K562 (cell line): ENCODE results near the gene RHD. TPM values are rescaled to one million over a fixed set of nuclear protein-coding genes. Genes with fewer than 3 reads are reported as not detected.

Experiments used
- ATF1 ChIP-seq, 2 experiments: fragments of 450-650 bp in 1 of 2; IDR thresholded peaks; 2 replicates each; pipeline ENCODE4 v1.6.1; 2016; ENCODE audit warnings: missing compliant biosample characterization in 1 of 2, missing genetic modification characterization in 1 of 2
- C11orf30 ChIP-seq: fragments of 450-650 bp; IDR thresholded peaks from 2 replicates; pipeline ENCODE4 v1.6.1; 2016; ENCODE audit warnings: low read depth, mild to moderate bottlenecking
- CBFA2T2 ChIP-seq: fragments of 450-650 bp; conservative IDR thresholded peaks from 2 replicates; pipeline ENCODE4 v1.6.1; 2017; ENCODE audit warnings: mild to moderate bottlenecking
- DMBX1 ChIP-seq: fragments of 250-450 bp; sonication (Bioruptor Pico); IDR thresholded peaks from 2 replicates; pipeline ENCODE4 v1.8.0; 2022; ENCODE audit warnings: inconsistent platforms, mild to moderate bottlenecking, moderate library complexity, borderline replicate concordance
- FOSL1 ChIP-seq: fragments of 200-800 bp; sonication (Bioruptor generic); conservative IDR thresholded peaks from 2 replicates; pipeline ENCODE4 v1.6.1; 2016; ENCODE audit warnings: missing genetic modification characterization, missing compliant biosample characterization
- MAFG ChIP-seq: fragments of 450-650 bp; conservative IDR thresholded peaks from 2 replicates; pipeline ENCODE4 v1.6.1; 2016; ENCODE audit warnings: missing genetic modification characterization, missing compliant biosample characterization
- MBD2 ChIP-seq: sonication (generic); IDR thresholded peaks from 2 replicates; pipeline ENCODE4 v1.6.1; 2016; ENCODE audit warnings: low read depth, borderline replicate concordance
- MLX ChIP-seq, 2 experiments: fragments of 450-650 bp in 1 of 2; sonication (generic) in 1 of 2; formaldehyde crosslinking; conservative IDR thresholded peaks; 2 replicates each; pipeline versions ENCODE4 v1.4.0 to v1.8.1; 2020 to 2022; ENCODE audit warnings: mild to moderate bottlenecking in 1 of 2, missing genetic modification reagents in 1 of 2
- MNT ChIP-seq, 2 experiments: fragments of 450-650 bp; conservative IDR thresholded peaks; 2 replicates each; pipeline ENCODE4 v1.6.1; 2017; ENCODE audit warnings: mild to moderate bottlenecking in 2 of 2, moderate library complexity in 2 of 2
- NCOA4 ChIP-seq: fragments of 450-650 bp; IDR thresholded peaks from 2 replicates; pipeline ENCODE4 v1.6.1; 2018; ENCODE audit warnings: mild to moderate bottlenecking; ENCODE audit not compliant: partially characterized antibody
- NFATC3 ChIP-seq: fragments of 450-650 bp; IDR thresholded peaks from 2 replicates; pipeline ENCODE4 v1.6.1; 2017; ENCODE audit warnings: mild to moderate bottlenecking
- NONO ChIP-seq, 2 experiments: fragments of 200-400 bp in 1 of 2; fragments of 450-650 bp in 1 of 2; formaldehyde crosslinking in 1 of 2; IDR thresholded peaks; 2 replicates each; pipeline ENCODE4 v1.6.1; 2017; ENCODE audit warnings: low read depth in 2 of 2, mild to moderate bottlenecking in 2 of 2, moderate library complexity in 2 of 2, low read length in 1 of 2
- NR2C1 ChIP-seq, 2 experiments: fragments of 450-650 bp; IDR thresholded peaks; 2 replicates each; pipeline ENCODE4 v1.6.1; 2017; ENCODE audit warnings: mild to moderate bottlenecking in 2 of 2, antibody characterized with exemption in 1 of 2, inconsistent platforms in 1 of 2, missing compliant biosample characterization in 1 of 2, missing genetic modification characterization in 1 of 2
- POLR2AphosphoS2 ChIP-seq: IDR thresholded peaks from 2 replicates; pipeline ENCODE4 v1.6.1; 2012; ENCODE audit warnings: low read length, improper control_type of control experiment
- POLR2H ChIP-seq: IDR thresholded peaks from 2 replicates; pipeline ENCODE4 v1.6.1; 2016; ENCODE audit warnings: missing genetic modification characterization, low read depth, mild to moderate bottlenecking, control low read depth, missing compliant biosample characterization, moderate library complexity
- RB1 ChIP-seq: fragments of 450-650 bp; IDR thresholded peaks from 2 replicates; pipeline ENCODE4 v1.6.1; 2017; ENCODE audit warnings: low read depth, mild to moderate bottlenecking
- RBM34 ChIP-seq: fragments of 200-400 bp; formaldehyde crosslinking; IDR thresholded peaks from 2 replicates; pipeline ENCODE4 v1.6.1; 2018; ENCODE audit warnings: low read length, borderline replicate concordance; ENCODE audit not compliant: insufficient read depth
- SMAD3 ChIP-seq: fragments of 450-650 bp; formaldehyde crosslinking; conservative IDR thresholded peaks from 2 replicates; pipeline ENCODE4 v1.4.0; 2020; ENCODE audit warnings: mild to moderate bottlenecking
- SMARCA4 ChIP-seq: fragments of 450-650 bp; IDR thresholded peaks from 2 replicates; pipeline ENCODE4 v1.6.1; 2016
- USF1 ChIP-seq: sonication (generic); formaldehyde crosslinking; IDR thresholded peaks from 2 replicates; pipeline ENCODE4 v1.9.0; 2022; ENCODE audit warnings: mild to moderate bottlenecking, missing genetic modification reagents
- WHSC1 ChIP-seq: IDR thresholded peaks from one replicate; pipeline ENCODE4 v1.6.1; 2012; ENCODE audit warnings: low read length, control low read depth, inconsistent platforms
- ZNF583 ChIP-seq: fragments of 250-450 bp; sonication (Bioruptor Pico); IDR thresholded peaks from 2 replicates; pipeline ENCODE4 v1.4.0; 2020
- polyA plus RNA-seq, 8 experiments: library from polyadenylated mRNA; depleted of rRNA in 4 of 8; stranded (reverse) in 5 of 8; unstranded in 3 of 8; fragments of >200 nt; fragmentation: Nextera tagmentation in 2 of 8; fragmentation: Illumina TruSeq in 1 of 8; extraction: Ambion mirVana in 2 of 8; extraction: Trizol in 1 of 8; gene quantifications; 2 replicates each; pipeline versions ENCODE4 v1.2.1 to v1.2.3, GENCODE V29; 2011 to 2014; ENCODE audit warnings: inconsistent platforms in 1 of 8, missing spikeins in 1 of 8
- total RNA-seq, 7 experiments: library from RNA; depleted of rRNA in 6 of 7; stranded (reverse); fragments of >200 nt in 6 of 7; fragmentation: Illumina TruSeq in 2 of 7; extraction: Trizol in 2 of 7; gene quantifications; 2 replicates each; pipeline versions ENCODE4 v1.2.1 to v1.2.3, GENCODE V29; 2011 to 2021; ENCODE audit warnings: low replicate concordance in 1 of 7
- TF ChIP-seq, protein P1 (sequence below): fragments of 450-650 bp; IDR thresholded peaks from 2 replicates; pipeline ENCODE4 v1.6.1; 2016; ENCODE audit warnings: antibody characterized with exemption

The RHD gene
- total and polyA plus RNA-seq, 9 of the 15 experiments (the other 6 are each of a cell fraction or from before 2014, with no cell fraction given) = 8.8 to 32.4 (median 15.0) TPM

GRCh38 chr1:25360596-25361581 is 88.6 kb downstream of the RHD start (continued):
- TF ChIP-seq, protein P1, sequence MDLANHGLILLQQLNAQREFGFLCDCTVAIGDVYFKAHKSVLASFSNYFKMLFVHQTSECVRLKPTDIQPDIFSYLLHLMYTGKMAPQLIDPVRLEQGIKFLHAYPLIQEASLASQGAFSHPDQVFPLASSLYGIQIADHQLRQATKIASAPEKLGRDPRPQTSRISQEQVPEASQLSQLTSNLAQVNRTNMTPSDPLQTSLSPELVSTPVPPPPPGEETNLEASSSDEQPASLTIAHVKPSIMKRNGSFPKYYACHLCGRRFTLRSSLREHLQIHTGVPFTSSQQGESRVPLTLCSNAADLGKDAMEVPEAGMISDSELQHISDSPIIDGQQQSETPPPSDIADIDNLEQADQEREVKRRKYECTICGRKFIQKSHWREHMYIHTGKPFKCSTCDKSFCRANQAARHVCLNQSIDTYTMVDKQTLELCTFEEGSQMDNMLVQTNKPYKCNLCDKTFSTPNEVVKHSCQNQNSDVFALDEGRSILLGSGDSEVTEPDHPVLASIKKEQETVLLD = peak; percentile 26; the same call in 1 of the 2 replicates
- TF ChIP-seq NONO (IDR thresholded peaks at IDR 0.05; ENCODE audit: low read depth in 2 of 2, low read length in 1 of 2) (no peak), MNT (conservative IDR thresholded peaks at IDR 0.05) (peak; percentile 76), RB1 (no peak), USF1 (CRISPR knock-in tag) (peak; percentile 73), ATF1 (CRISPR knock-in tag; IDR thresholded peaks at IDR 0.05) (no peak), ATF1 (tag; IDR thresholded peaks at IDR 0.05) (peak; percentile 22; the same call in 1 of the 2 replicates), C11orf30 (peak; percentile 55), NFATC3 (peak; percentile 58; the same call in 1 of the 2 replicates), NCOA4 (no peak), WHSC1 (peak; percentile 88), DMBX1 (CRISPR knock-in tag) (peak; percentile 75; the same call in 1 of the 2 replicates), POLR2H (tag) (peak; percentile 46; the same call in 1 of the 2 replicates), MBD2 (no peak), CBFA2T2 (no peak), SMAD3 (CRISPR knock-in tag) (0 out of 2 replicates have a peak, but pooled peaks have one; percentile 33), NR2C1 (IDR thresholded peaks at IDR 0.05) (no peak), NR2C1 (tag; IDR thresholded peaks at IDR 0.05) (peak; percentile 60), POLR2AphosphoS2 (no peak), SMARCA4 (peak; percentile 58; the same call in 1 of the 2 replicates), RBM34 (no peak), MLX (CRISPR knock-in tag; conservative IDR thresholded peaks at IDR 0.05) (no peak), FOSL1 (tag) (peak; percentile 97), ZNF583 (peak; percentile 90), MAFG (tag) (peak; percentile 55)
